ENCODE measurements around the gene FBLN5.

The FBLN5 gene

GRCh38 chr14:91946622-91947474, 646 bp downstream of the FBLN5 start:
- in situ Hi-C loops (cut with HindIII; ENCODE audit: low sequenced_read_pairs) = no loop called here

- in situ Hi-C loops (cut with HindIII; ENCODE audit: low sequenced_read_pairs) = no loop called here
These were observed 1.5 kb downstream of the FBLN5 start for GRCh38 chr14:91945751-91946621.

GRCh38 chr14:91942946-91943345, 4.5 kb downstream of the FBLN5 start:
- in situ Hi-C loops (cut with HindIII; ENCODE audit: low sequenced_read_pairs) = no loop called here

GRCh38 chr14:91942128-91942527, 5.4 kb downstream of the FBLN5 start:
- in situ Hi-C loops (cut with HindIII; ENCODE audit: low sequenced_read_pairs) = no loop called here

GRCh38 chr14:91940209-91940608, 7.3 kb downstream of the FBLN5 start:
- in situ Hi-C loops (cut with HindIII; ENCODE audit: low sequenced_read_pairs) = no loop called here

- in situ Hi-C loops (cut with HindIII; ENCODE audit: low sequenced_read_pairs) = no loop called here
These were observed 11.9 kb downstream of the FBLN5 start for GRCh38 chr14:91935586-91935985.

- in situ Hi-C loops (cut with HindIII; ENCODE audit: low sequenced_read_pairs) = no loop called here
These were observed 12.8 kb downstream of the FBLN5 start for GRCh38 chr14:91934554-91935285.

GRCh38 chr14:91931478-91932088, 15.9 kb downstream of the FBLN5 start:
- in situ Hi-C loops (cut with HindIII; ENCODE audit: low sequenced_read_pairs) = no loop called here

GRCh38 chr14:91929700-91930099, 17.8 kb downstream of the FBLN5 start:
- in situ Hi-C loops (cut with HindIII; ENCODE audit: low sequenced_read_pairs) = no loop called here

- in situ Hi-C loops (cut with HindIII; ENCODE audit: low sequenced_read_pairs) = no loop called here
These were observed 19.7 kb downstream of the FBLN5 start for GRCh38 chr14:91927800-91928199.

GRCh38 chr14:91927191-91927590, 20.3 kb downstream of the FBLN5 start:
- in situ Hi-C loops (cut with HindIII; ENCODE audit: low sequenced_read_pairs) = no loop called here

GRCh38 chr14:91926131-91926890, 21.2 kb downstream of the FBLN5 start:
- in situ Hi-C loops (cut with HindIII; ENCODE audit: low sequenced_read_pairs) = no loop called here

GRCh38 chr14:91925727-91926121, 21.8 kb downstream of the FBLN5 start:
- in situ Hi-C loops (cut with HindIII; ENCODE audit: low sequenced_read_pairs) = no loop called here

GRCh38 chr14:91925001-91925726, 22.3 kb downstream of the FBLN5 start:
- in situ Hi-C loops (cut with HindIII; ENCODE audit: low sequenced_read_pairs) = no loop called here

- in situ Hi-C loops (cut with HindIII; ENCODE audit: low sequenced_read_pairs) = no loop called here
These were observed 27.0 kb downstream of the FBLN5 start for GRCh38 chr14:91920526-91920925.

- in situ Hi-C loops (cut with HindIII; ENCODE audit: low sequenced_read_pairs) = loop anchor here (10.0 kb wide), 1 partner anchor 265 kb away; no protein-coding TSS in a partner anchor
These were observed 27.7 kb downstream of the FBLN5 start for GRCh38 chr14:91919814-91920213.

GRCh38 chr14:91918186-91918883, 29.2 kb downstream of the FBLN5 start:
- in situ Hi-C loops (cut with HindIII; ENCODE audit: low sequenced_read_pairs) = loop anchor here (10.0 kb wide), 1 partner anchor 264 kb away; no protein-coding TSS in a partner anchor

- in situ Hi-C loops (cut with HindIII; ENCODE audit: low sequenced_read_pairs) = loop anchor here (10.0 kb wide), 1 partner anchor 257 kb away; no protein-coding TSS in a partner anchor
These were observed 35.5 kb downstream of the FBLN5 start for GRCh38 chr14:91912035-91912434.

Measured in DLD1 (cell line).